ENCODE results near the gene HIPK4.
"Not testable (repeated sequence)": the region's sequence is repeated elsewhere in the genome, so short reads cannot be mapped to it uniquely, and the experiment has no call there.

The HIPK4 gene, protein sequence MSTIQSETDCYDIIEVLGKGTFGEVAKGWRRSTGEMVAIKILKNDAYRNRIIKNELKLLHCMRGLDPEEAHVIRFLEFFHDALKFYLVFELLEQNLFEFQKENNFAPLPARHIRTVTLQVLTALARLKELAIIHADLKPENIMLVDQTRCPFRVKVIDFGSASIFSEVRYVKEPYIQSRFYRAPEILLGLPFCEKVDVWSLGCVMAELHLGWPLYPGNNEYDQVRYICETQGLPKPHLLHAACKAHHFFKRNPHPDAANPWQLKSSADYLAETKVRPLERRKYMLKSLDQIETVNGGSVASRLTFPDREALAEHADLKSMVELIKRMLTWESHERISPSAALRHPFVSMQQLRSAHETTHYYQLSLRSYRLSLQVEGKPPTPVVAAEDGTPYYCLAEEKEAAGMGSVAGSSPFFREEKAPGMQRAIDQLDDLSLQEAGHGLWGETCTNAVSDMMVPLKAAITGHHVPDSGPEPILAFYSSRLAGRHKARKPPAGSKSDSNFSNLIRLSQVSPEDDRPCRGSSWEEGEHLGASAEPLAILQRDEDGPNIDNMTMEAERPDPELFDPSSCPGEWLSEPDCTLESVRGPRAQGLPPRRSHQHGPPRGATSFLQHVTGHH

GRCh38 chr19:40390084-40390742 lies at the start of gene HIPK4:
HIPK4 (minus strand) TSS chr19:40390181; CDS start chr19:40389902, 279 bp downstream.
- no peak for DNase-seq (ENCODE audit: low read depth)

DNA sequence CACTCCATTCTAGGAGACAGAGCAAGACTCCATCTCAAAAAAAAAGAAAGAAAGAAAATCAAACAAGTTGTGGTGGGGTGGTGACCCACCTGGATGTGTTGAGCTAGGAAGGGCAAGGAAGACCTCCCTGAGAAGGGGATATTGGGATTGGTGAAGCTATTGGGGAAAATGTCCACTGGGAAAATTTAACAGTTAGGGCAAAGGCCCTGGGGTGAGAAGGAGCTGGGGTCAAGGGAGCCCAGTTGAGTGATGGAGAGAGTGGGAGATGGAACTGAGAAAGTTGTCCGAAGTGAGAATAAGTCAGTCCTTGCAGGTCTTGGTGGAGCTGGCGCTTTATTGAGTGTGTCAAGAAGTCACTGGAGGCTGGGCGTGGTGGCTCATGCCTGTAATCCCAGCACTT lies 48.3 kb upstream of the HIPK4 start:
- DNase-seq (ENCODE audit: low read depth): no peak

GRCh38 chr19:40433391-40434216 lies 43.6 kb upstream of the HIPK4 start:
- peak; percentile 58 for DNase-seq (ENCODE audit: low read depth)

DNA sequence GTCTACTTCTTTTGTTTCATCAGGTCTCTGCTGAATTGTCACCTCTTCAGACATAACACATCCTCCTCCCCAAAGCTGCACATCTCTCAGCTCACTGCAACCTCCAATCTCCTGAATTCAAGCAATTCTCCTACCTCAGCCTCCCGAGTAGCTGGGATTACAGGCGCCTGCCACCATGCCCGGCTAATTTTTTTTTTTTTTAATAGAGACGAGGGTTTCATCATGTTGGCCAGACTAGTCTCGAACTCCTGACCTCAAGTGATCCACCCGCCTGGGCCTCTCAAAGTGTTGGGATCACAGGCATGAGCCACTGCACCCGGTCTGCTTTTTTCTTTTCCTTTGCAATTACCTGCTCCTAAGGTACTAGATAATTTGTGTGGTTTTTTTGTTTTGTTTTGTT lies 42.8 kb upstream of the HIPK4 start:
- DNase-seq (ENCODE audit: low read depth): not testable (repeated sequence)

DNA sequence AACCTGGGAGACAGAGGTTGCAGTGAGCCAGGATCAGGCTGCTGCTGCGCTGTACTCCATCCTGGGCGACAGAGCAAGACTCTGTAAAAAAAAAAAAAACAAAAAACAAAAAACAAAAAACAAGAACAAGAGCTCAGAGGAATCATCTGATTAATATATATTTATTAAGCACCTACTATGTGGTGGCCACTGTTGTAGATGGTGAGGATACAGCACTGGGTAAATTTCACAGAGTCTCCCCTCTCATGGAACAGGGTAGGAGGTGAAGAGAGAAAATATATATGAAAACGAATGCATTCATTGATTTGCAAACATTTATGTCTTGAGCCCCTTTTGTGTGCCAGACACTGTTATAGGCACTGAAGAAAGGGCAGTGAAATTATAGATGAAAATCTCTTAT lies 41.7 kb upstream of the HIPK4 start:
- no peak for DNase-seq (ENCODE audit: low read depth)

GRCh38 chr19:40430242-40430641 lies 40.3 kb upstream of the HIPK4 start:
- DNase-seq (ENCODE audit: low read depth): not testable (repeated sequence)

- DNase-seq (ENCODE audit: low read depth): not testable (repeated sequence)
These were observed 38.2 kb upstream of the HIPK4 start for GRCh38 chr19:40428197-40428596.

GRCh38 chr19:40425450-40426287 lies 35.7 kb upstream of the HIPK4 start, which contains the start of gene SERTAD1:
SERTAD1 (minus strand) TSS chr19:40425992; CDS start chr19:40423546, 2,446 bp downstream.
- DNase-seq (ENCODE audit: low read depth): peak; percentile 94

DNA sequence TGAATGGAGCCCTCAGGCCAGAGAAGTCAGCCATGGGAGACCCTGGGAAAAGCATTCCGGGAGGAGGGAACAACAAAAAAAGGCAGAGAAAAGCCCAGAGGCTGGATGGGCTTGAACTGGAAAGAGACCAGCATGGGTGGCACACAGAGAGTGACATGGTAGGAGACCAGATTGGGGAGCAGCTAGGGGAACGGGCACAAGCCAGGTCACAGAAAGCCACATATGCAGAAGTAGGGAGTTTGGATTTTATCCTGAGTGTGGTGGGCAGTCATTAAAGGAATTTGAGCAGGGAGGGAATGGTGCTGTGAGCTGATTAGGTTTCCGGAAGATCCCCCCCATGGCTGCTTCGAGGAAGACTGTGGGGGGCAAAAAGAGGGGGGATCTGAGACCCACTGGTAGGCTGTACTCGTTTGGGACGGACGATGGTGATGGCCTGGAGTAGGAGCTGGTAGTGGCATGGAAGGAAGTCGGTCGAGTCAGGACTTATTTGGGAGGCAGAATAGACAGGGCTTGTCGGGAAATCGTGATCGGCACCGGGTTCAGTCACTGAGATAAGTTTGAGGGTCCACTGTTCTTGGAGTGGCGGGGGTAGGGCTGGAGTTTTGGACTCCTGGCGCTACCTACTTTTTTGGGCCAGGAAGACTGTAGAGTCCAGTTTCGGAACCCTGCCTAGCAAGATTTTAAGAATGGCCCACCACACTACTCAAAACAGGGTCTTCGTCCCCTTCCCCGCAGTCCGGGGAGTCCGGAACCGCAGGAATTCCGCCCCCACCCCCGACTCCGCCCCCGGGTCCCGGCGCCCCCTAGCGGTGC lies 34.9 kb upstream of the HIPK4 start:
- DNase-seq (ENCODE audit: low read depth): no peak

DNA sequence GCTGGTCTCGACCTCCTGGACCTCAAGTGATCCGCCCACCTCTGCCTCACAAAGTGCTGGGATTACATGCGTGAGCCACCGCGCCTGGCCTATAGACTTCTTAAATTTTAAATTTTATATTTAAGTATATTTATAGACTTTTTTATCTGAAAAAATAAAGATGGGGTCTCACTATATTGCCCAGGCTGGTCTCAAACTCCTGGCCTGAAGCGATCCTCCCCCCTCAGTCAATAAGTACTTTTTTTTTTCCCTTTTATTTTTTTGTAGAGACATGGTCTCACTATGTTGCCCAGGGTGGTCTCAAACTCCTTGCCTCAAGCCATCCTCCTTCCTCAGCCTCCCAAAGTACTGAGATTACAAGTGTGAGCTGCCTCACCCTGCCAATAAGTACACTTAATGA lies 34.0 kb upstream of the HIPK4 start:
- no peak for DNase-seq (ENCODE audit: low read depth)

- no peak for DNase-seq (ENCODE audit: low read depth)
These were observed 33.0 kb upstream of the HIPK4 start for GRCh38 chr19:40422748-40423566.

DNA sequence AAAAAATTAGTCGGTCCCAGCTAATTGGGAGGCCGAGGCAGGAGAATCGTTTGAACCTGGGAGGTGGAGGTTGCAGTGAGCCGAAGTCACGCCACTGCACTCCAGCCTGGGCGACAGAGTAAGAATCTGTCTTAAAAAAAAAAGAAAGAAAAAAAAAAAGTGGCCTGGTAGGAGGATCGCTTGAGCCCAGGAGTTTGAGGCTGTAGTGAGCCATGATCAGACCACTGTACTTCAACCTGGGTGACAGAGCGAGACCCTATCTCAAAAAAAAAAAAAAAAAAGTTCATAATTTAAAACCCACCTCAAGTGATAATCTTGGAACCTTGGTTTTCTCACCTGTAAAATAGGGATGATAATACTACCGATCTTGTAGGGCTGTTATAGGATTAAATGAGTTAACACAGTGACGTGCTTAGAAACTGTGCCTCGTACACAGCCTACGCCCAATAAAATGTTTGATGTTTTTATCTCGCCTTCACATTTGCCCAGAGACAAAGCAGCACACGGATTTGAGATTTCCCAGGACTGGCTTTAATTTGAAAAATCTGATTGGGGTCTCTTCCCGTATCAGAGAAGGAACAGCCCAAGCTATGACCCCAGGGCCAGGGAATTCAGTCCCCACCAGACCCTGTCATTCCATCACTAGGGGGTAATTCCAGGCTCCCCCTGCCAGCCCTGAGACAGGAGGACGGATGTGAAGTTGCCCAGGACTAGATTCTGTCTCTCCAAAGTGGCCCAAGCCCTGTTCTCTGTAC lies 32.2 kb upstream of the HIPK4 start:
- DNase-seq (ENCODE audit: low read depth): no peak

DNA sequence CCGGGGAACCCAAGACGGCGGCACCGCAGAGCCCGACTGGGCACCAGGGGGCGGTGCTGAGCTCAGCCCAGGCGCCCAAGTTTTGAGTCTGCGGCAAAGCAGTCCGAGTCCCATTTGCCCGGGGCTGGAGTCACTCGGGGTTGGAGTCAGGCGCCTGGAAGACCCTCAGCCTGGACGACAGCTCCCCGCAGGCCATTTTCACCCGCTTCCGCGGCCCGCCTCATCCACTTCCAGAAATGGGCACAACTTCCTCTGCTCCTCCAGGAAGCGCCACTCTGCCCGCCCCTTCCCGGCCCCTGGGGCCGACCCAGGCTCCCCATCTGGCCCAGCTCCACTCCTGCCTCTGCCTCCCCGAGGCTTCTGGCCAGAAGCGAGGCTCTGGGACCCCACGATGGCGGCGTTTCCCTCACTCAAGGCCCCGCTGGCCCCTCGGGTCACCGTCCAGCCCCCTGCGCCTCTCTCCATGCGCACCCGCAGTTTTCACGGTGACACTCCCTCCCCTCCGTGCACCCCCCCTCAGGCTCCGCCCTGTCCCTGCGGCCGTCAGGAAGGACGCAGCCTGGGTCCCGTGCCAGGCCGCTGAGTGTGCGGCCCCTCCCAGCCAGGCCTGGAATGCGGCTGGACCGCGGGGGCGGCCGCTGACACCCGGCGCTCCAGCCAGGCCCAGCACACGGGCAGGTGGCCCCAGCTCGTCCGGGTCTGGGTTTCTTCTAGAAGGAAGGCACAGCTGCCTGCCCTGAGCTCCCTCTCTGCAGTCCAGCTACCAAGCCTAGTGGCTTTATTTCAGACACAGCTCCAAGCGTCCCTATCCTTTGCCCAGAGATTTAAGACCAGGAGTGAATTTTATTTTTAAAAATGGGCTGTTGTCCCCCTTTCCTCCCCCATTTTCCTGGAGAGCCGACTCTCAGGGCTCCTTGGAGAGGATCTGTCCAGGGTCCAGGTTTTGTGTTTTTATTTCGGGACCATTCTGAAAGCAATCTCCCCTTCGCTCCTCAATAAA lies 31.1 kb upstream of the HIPK4 start:
- DNase-seq (ENCODE audit: low read depth): peak; percentile 81

DNA sequence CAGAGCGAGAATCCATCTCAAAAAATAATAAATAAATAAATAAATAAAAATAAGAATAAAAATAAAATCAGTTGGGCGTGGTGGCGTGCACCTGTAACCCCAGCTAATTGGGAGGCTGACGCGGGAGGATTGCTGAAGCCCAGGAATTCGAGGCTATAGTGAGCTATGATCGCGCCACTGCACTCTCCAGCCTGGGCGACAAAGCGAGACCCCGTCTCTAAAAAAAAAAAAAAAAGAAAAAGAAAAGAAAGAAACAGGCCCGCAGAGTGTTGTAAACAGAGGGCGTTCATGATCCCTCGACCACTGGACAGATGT lies 30.4 kb upstream of the HIPK4 start:
- no peak for DNase-seq (ENCODE audit: low read depth)

- DNase-seq (ENCODE audit: low read depth): no peak
These were observed 29.8 kb upstream of the HIPK4 start for GRCh38 chr19:40419780-40420179.

DNA sequence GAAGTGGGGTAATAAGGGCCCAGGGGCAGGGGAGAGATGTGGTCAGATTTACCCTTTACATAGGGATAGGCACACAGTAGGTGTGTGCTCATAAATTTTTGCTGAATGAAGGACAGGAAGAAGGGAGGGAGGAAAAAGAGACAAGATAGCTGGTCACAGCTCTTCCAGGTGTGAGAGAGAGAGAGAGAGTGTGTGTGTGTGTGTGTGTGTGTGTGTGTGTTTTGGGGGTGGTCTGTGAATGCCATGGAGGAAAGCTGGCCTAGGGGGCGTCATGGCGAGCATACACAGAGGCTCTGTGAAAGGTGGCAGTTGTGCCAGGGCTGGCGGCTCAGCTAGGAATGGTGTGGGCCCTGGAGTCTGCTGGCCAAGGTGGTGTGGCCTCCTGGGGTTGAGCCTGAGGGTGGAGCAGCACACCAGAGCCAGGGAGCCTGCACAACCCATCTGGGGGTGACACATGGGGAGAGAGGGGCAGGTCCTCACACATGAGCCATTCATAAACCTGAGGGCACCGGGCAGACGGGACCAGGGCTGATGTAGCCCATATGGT lies 29.2 kb upstream of the HIPK4 start:
- DNase-seq (ENCODE audit: low read depth): no peak

DNA sequence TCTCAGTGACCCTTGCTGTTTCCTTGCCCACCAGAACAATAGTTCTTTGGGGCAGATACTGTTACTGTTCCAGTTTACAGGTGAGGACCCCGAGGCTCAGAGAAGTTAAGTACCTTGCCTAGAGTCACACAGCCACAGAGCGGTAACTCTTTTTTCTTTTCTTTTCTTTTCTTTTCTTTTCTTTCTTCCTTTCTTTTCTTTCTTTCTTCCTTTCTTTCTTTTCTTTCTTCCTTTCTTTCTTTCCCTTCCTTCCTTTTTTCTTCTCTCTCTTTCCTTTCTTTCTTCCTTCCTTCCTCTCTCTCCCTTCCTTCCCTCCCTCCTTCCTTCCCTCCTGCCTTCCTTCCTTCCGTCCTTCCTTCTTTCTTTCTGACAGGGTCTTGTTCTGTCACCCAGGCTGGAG lies 28.1 kb upstream of the HIPK4 start:
- no peak for DNase-seq (ENCODE audit: low read depth)
